Breast epithelium (tissue), 4 donors: ENCODE data around the gene STIP1. TPM values are rescaled to one million over a fixed set of nuclear protein-coding genes. Genes with fewer than 3 reads are reported as not detected.

Source experiments
- DNase-seq, 2 donors: peaks; one replicate each; pipeline ENCODE4 v3.0.0-alpha.2; 2019; ENCODE audit warnings: low spot score in 2 of 2
- H3K27ac ChIP-seq, 2 donors: fragments of 200-600 bp; sonication (generic) in 1 of 2; one replicate each; pipeline ENCODE4 v1.5.1; 2016 to 2019; ENCODE audit warnings: mild to moderate bottlenecking in 1 of 2
- H3K27me3 ChIP-seq, 2 donors: fragments of 200-600 bp; sonication (generic) in 1 of 2; one replicate each; pipeline versions ENCODE4 v1.5.1 to v1.6.0; 2017 to 2019; ENCODE audit warnings: control low read depth in 1 of 2, mild to moderate bottlenecking in 1 of 2
- H3K36me3 ChIP-seq: fragments of 200-600 bp; one replicate; pipeline ENCODE4 v1.5.1; 2019
- H3K4me1 ChIP-seq, 2 donors: fragments of 200-600 bp; sonication (generic); one replicate each; pipeline ENCODE4 v1.5.1; 2016 to 2019; ENCODE audit warnings: control low read depth in 1 of 2
- H3K4me3 ChIP-seq, 3 donors: fragments of 200-600 bp; sonication (generic); 1 replicate in 2 of 3; 2 replicates in 1 of 3; pipeline ENCODE4 v1.5.1; 2016 to 2019; ENCODE audit warnings: mild to moderate bottlenecking in 3 of 3, moderate library complexity in 2 of 3
- H3K9me3 ChIP-seq, 2 donors: fragments of 200-600 bp; sonication (generic) in 1 of 2; one replicate each; pipeline ENCODE4 v1.5.1; 2016 to 2019; ENCODE audit warnings: control low read depth in 1 of 2
- POLR2A ChIP-seq: fragments of 450-650 bp; IDR thresholded peaks from one replicate; pipeline ENCODE4 v1.6.1; 2016; ENCODE audit warnings: antibody characterized with exemption, mild to moderate bottlenecking, moderate library complexity
- POLR2AphosphoS5 ChIP-seq, 3 donors: sonication (generic); formaldehyde crosslinking; IDR thresholded peaks; one replicate each; pipeline ENCODE4 v1.6.1; 2017; ENCODE audit warnings: antibody characterized with exemption in 3 of 3
- intact Hi-C: fragments of 100-400 bp; cut with DNase I; formaldehyde crosslinking; loops from one replicate; pipeline ENCODE4 v1.15.1; 2023; ENCODE audit warnings: low total_unique reads
- total RNA-seq, 3 donors: library from RNA; depleted of rRNA; stranded (reverse); fragments of >200 nt; gene quantifications; one replicate each; pipeline ENCODE4 v1.1.0, GENCODE V29; 2016
- TF ChIP-seq, protein P1 (sequence below), 3 donors: fragments of 450-650 bp; IDR thresholded peaks; one replicate each; pipeline ENCODE4 v1.5.1; 2016 to 2017; ENCODE audit warnings: antibody characterized with exemption in 3 of 3, mild to moderate bottlenecking in 3 of 3, moderate library complexity in 3 of 3

STIP1 gene
- total RNA-seq, 3 donors from 2014 or later = 88.5 to 114 (median 106) TPM

DNA sequence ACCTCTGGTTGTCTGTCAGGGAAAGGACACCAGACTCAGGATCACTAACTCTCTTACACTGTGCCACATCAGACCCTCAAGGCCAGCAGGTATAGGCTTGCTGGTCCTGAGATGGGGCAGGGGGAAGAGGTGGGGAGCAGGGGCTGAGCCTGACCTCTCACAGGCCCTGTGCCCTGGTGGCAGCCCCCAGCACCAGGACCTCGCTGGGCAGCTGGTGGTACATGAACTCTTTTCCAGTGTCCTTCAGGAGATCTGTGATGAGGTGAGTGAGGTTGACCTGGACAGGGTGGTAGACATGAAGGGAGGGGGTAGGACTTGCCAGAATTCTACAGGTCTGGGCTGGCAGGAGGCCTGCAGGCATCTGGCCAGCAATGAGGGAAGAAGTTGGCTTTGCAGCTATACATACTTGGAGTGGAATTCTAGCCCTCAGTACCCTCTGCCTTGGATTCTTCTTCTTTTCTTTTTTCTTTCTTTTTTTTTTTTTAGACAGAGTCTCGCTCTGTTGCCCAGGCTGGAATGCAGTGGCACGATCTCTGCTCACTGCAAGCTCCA lies 41.5 kb downstream of the STIP1 start:
- no peaks in the 10 kb centered on the region for H3K36me3 ChIP-seq
- H3K9me3 ChIP-seq = no peaks in the 10 kb centered on the region
- peak overlapping the region; percentile 53 to 89 (median 87) for H3K4me3 ChIP-seq
- H3K4me1 ChIP-seq = peaks cover 0 to 4% of the 10 kb centered on the region in 2 donors
- H3K27ac ChIP-seq = peak overlapping the region; percentile 91 to 95
- intact Hi-C loops = no loop called here
- no peaks in the 10 kb centered on the region for H3K27me3 ChIP-seq
- no peak for DNase-seq
- TF ChIP-seq POLR2A (no peak), POLR2AphosphoS5 (IDR thresholded peaks at IDR 0.05) (no peak)
- TF ChIP-seq, protein P1, sequence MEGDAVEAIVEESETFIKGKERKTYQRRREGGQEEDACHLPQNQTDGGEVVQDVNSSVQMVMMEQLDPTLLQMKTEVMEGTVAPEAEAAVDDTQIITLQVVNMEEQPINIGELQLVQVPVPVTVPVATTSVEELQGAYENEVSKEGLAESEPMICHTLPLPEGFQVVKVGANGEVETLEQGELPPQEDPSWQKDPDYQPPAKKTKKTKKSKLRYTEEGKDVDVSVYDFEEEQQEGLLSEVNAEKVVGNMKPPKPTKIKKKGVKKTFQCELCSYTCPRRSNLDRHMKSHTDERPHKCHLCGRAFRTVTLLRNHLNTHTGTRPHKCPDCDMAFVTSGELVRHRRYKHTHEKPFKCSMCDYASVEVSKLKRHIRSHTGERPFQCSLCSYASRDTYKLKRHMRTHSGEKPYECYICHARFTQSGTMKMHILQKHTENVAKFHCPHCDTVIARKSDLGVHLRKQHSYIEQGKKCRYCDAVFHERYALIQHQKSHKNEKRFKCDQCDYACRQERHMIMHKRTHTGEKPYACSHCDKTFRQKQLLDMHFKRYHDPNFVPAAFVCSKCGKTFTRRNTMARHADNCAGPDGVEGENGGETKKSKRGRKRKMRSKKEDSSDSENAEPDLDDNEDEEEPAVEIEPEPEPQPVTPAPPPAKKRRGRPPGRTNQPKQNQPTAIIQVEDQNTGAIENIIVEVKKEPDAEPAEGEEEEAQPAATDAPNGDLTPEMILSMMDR (IDR thresholded peaks at IDR 0.05) = no peak

DNA sequence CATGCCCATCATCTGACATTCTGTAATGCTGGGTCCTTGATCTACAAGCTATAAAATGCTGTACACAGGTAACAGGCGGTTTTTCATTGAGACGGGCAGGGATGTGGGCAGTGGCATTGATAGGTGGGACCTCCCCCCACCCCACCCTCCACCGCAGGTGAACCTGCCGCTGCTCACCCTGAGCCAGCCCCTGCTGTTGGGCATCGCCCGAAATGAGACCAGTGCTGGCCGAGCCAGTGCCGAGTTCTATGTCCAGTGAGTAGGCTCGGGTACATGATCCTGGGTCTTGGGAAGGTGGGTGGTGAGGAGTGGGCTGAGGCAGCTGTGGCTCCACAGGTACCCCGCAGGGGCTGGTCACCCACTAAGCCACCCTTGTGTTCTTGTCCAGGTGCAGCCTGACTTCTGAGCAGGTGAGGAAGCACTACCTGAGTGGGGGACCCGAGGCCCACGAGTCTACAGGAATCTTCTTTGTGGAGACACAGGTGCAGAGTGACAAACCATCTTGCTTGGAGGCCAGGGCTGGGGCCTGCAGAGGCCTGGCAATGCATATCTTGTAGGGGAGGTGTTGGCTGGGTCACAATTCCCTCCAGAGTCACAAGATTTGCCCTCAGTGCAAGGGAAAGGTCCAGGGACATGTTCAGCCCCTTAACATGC lies 43.2 kb downstream of the STIP1 start:
- intact Hi-C loops = no loop called here
- no peak for DNase-seq

DNA sequence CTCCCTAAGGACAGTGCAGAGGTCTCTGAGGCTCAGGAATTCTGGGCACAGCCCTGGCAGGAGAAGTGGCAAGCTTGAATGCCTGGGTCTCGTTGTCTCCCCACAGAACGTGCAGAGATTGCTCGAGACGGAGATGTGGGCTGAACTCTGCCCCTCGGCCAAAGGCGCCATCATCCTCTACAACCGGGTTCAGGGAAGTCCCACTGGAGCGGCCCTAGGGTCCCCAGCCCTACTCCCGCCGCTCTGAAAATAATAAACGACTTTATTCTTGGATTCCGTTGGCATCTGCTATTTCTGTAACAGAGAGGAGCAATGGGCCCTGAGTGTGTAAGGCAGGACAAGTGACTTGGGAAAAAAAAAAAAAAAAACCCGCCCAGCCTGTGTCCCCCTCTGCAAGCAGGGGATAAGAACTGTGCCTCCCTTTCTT lies 43.8 kb downstream of the STIP1 start:
- Histone ChIP-seq H3K36me3 (no peaks in the 10 kb centered on the region), H3K27ac (peak overlapping the region; percentile 94), H3K4me1 (peaks cover 4 to 12% of the 10 kb centered on the region in 2 donors), H3K27me3 (no peaks in the 10 kb centered on the region), H3K4me3 (peak overlapping the region; percentile 65 to 79 (median 77)), H3K9me3 (no peaks in the 10 kb centered on the region)
- intact Hi-C loops = no loop called here
- no peak for TF ChIP-seq POLR2AphosphoS5 (IDR thresholded peaks at IDR 0.05)
- TF ChIP-seq, protein P1 (IDR thresholded peaks at IDR 0.05) = no peak
- no peak for TF ChIP-seq POLR2A
- DNase-seq = no peak

More for the DNA sequence above, 43.2 kb downstream of the STIP1 start:
- Histone ChIP-seq H3K27me3 (no peaks in the 10 kb centered on the region), H3K36me3 (no peaks in the 10 kb centered on the region), H3K9me3 (no peaks in the 10 kb centered on the region), H3K4me3 (peak overlapping the region in 2 of 3 donors; percentile 77 to 79), H3K4me1 (peaks cover 4 to 12% of the 10 kb centered on the region in 2 donors), H3K27ac (peak overlapping the region; percentile 62 to 94)
- TF ChIP-seq POLR2AphosphoS5 (IDR thresholded peaks at IDR 0.05) = no peak
- TF ChIP-seq, protein P1 (IDR thresholded peaks at IDR 0.05) = no peak
- TF ChIP-seq POLR2A = no peak

DNA sequence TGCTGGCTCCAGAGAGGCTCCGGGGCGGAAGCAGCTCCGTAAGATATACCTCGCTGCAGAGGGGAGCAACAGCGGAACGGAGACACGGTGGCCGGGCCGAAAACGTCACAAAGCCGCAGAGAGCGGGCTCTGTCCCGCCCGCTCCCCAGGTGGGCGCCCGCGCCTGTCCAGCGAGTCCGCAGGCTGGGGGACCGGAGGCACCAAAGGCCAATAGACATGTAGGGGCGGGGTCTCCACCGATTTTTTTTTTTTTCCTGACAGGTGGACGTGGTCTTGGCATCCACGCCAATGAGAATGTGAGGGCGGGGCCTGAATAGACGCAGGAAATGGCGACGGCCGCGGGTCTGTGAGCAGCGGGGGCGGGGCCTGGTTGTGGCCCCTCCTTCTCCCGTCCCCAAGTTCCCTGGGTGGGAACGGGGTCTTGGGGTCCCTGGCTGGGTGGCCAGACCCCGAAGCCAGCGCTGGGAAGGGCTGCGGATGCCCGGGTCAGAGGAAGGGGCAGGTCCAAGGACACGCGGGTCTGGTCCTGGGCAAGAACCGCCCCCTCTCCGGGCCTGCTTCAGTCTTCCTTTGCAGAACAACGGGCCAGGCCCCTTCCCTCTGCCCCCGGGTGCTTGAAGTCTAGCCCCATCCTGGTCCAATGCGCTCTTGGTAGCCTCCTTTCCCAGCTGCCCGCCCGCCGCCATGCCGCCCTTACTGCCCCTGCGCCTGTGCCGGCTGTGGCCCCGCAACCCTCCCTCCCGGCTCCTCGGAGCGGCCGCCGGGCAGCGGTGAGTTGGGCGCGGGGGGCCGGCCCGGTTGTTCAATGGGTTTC lies 44.4 kb downstream of the STIP1 start, which contains the start of gene DNAJC4:
TSS of gene DNAJC4 (plus strand) at position 378 of the 814 bp plus-strand sequence. CDS start at position 685, 307 bp downstream.
- intact Hi-C loops = no loop called here
- TF ChIP-seq POLR2AphosphoS5 (IDR thresholded peaks at IDR 0.05) (peak in 2 of 3 donors; percentile 10 to 18), POLR2A (no peak)
- peak within 1 kb of the TSS; percentile 94 for H3K27ac ChIP-seq
- H3K4me3 ChIP-seq = peak within 1 kb of the TSS; percentile 65 to 79 (median 77)
- no peaks in the 10 kb centered on the region for H3K27me3 ChIP-seq
- H3K9me3 ChIP-seq = no peaks in the 10 kb centered on the region
- peaks cover 9 to 12% of the 10 kb centered on the region in 2 donors for H3K4me1 ChIP-seq
- no peaks in the 10 kb centered on the region for H3K36me3 ChIP-seq
- peak; percentile 90 to 91 for DNase-seq

DNA sequence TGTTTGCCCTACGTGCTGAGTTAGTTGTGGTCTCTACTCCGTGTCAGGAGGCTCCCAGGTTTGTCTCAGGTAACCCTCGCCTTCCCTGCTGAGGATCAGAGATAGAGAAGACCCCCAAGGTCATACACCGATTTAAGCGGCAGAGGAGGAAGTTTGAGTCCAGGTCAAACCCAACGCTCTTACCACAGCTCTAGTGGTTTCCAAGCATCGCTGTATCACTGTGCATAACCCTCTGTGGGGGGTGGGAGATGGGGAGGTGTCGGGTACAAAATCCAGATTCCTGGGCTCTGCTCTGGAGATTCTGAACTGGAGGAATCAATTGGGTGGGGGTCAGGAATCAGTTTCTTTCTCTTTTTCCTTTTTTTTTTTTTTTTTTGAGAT lies 45.0 kb downstream of the STIP1 start:
- Histone ChIP-seq H3K4me1 (peaks cover 12 to 15% of the 10 kb centered on the region in 2 donors), H3K27me3 (no peaks in the 10 kb centered on the region), H3K27ac (peak overlapping the region; percentile 94), H3K36me3 (no peaks in the 10 kb centered on the region), H3K4me3 (peak overlapping the region; percentile 65 to 79 (median 77)), H3K9me3 (no peaks in the 10 kb centered on the region)
- DNase-seq = no peak
- intact Hi-C loops = no loop called here
- TF ChIP-seq POLR2AphosphoS5 (IDR thresholded peaks at IDR 0.05) (no peak), POLR2A (no peak)
- TF ChIP-seq, protein P1 (IDR thresholded peaks at IDR 0.05) = no peak
